CD4-positive, alpha-beta memory T cell (primary cell): ENCODE results near the gene PRG2. TPM values are rescaled to one million over a fixed set of nuclear protein-coding genes. Genes with fewer than 3 reads are reported as not detected.
"Not testable (repeated sequence)": the region's sequence is repeated elsewhere in the genome, so short reads cannot be mapped to it uniquely, and the experiment has no call there.

Source experiments
- CTCF ChIA-PET: fragments of 350-600 bp; sonication (Branson Sonifier 250); formaldehyde crosslinking; loops from one replicate; lab custom pipeline; 2021; ENCODE audit warnings: inconsistent platforms; ENCODE audit not compliant: partially characterized antibody; lab: Charles Lee
- POLR2A ChIA-PET: fragments of 350-600 bp; sonication (Branson Sonifier 250); formaldehyde crosslinking; loops from one replicate; lab custom pipeline; 2021; ENCODE audit not compliant: partially characterized antibody; lab: Charles Lee
- DNase-seq, 5 donors: peaks; one replicate each; pipeline versions ENCODE4 v3.0.0 to v3.0.0-alpha.2; 2020 to 2022; ENCODE audit warnings: mixed read lengths in 1 of 5
- H3K27ac ChIP-seq: one replicate; pipeline ENCODE4 v1.7.0; 2013; ENCODE audit warnings: low read depth, low read length
- H3K27me3 ChIP-seq: 2 replicates; pipeline ENCODE4 v1.7.0; 2013; ENCODE audit warnings: mild to moderate bottlenecking, low read length, moderate library complexity; ENCODE audit not compliant: insufficient read depth
- H3K36me3 ChIP-seq: 2 replicates; pipeline ENCODE4 v1.7.0; 2013; ENCODE audit warnings: mild to moderate bottlenecking, low read length, moderate library complexity; ENCODE audit not compliant: insufficient read depth
- H3K4me1 ChIP-seq: 2 replicates; pipeline ENCODE4 v1.7.0; 2013; ENCODE audit warnings: mild to moderate bottlenecking, low read length, moderate library complexity; ENCODE audit not compliant: insufficient read depth
- H3K4me3 ChIP-seq, 2 donors: one replicate each; pipeline ENCODE4 v1.7.0; 2013; ENCODE audit warnings: low read length in 2 of 2, mild to moderate bottlenecking in 1 of 2
- H3K9me3 ChIP-seq, 2 donors: one replicate each; pipeline ENCODE4 v1.7.0; 2013; ENCODE audit warnings: low read length in 2 of 2, control low read depth in 1 of 2; ENCODE audit not compliant: control insufficient read depth in 1 of 2
- H3K27ac Mint-ChIP-seq, 7 donors: one replicate each; pipeline ENCODE4 v1.8.0; 2020 to 2021; ENCODE audit warnings: mixed read lengths in 7 of 7, mild to moderate bottlenecking in 6 of 7, inconsistent platforms in 3 of 7, moderate library complexity in 3 of 7
- H3K27me3 Mint-ChIP-seq, 2 donors: one replicate each; pipeline ENCODE4 v1.8.0; 2020 to 2021; ENCODE audit warnings: mixed read lengths in 2 of 2
- H3K36me3 Mint-ChIP-seq, 2 donors: one replicate each; pipeline ENCODE4 v1.8.0; 2020 to 2021; ENCODE audit warnings: mixed read lengths in 2 of 2, inconsistent platforms in 1 of 2, mild to moderate bottlenecking in 1 of 2
- H3K4me1 Mint-ChIP-seq, 4 donors: one replicate each; pipeline ENCODE4 v1.8.0; 2020 to 2021; ENCODE audit warnings: mixed read lengths in 4 of 4, mild to moderate bottlenecking in 1 of 4
- H3K4me3 Mint-ChIP-seq, 8 donors: one replicate each; pipeline ENCODE4 v1.8.0; 2020 to 2021; ENCODE audit warnings: mixed read lengths in 8 of 8, mild to moderate bottlenecking in 7 of 8, moderate library complexity in 6 of 8, inconsistent platforms in 3 of 8
- H3K9me3 Mint-ChIP-seq, 8 donors: one replicate each; pipeline ENCODE4 v1.8.0; 2020 to 2021; ENCODE audit warnings: mixed read lengths in 8 of 8, mild to moderate bottlenecking in 5 of 8, inconsistent platforms in 3 of 8, moderate library complexity in 1 of 8
- intact Hi-C: fragments of 100-400 bp; cut with micrococcal nuclease; formaldehyde crosslinking; loops from one replicate; pipeline ENCODE4 v1.15.1; 2023
- polyA plus RNA-seq, 2 donors: library from polyadenylated mRNA; unstranded; fragments of 300-500 nt; fragmentation: Illumina TruSeq; gene quantifications; one replicate each; pipeline ENCODE4 v1.2.3, GENCODE V29; 2021
- total RNA-seq, 2 experiments: library from RNA; stranded (reverse); gene quantifications; one replicate each; pipeline ENCODE4 v1.2.3, GENCODE V29; 2021

PRG2 gene
- total and polyA plus RNA-seq, 4 experiments from 2014 or later = 0.25 TPM; not detected in 3

- H3K27ac Mint-ChIP-seq = no peak overlapping the region
- no peak overlapping the region for H3K27ac ChIP-seq
- no peak for DNase-seq
- no peaks in the 10 kb centered on the region for H3K36me3 Mint-ChIP-seq
- H3K27me3 Mint-ChIP-seq = peaks cover 2 to 4% of the 10 kb centered on the region in 2 donors
- H3K4me1 Mint-ChIP-seq = no peaks in the 10 kb centered on the region
- intact Hi-C loops = no loop called here
- POLR2A ChIA-PET = no interaction called here
- CTCF ChIA-PET = interaction anchor here (1.3 kb wide), 1 partner anchor 19 kb away, joined by 4 read pairs; no protein-coding TSS in a partner anchor
- no peaks in the 10 kb centered on the region for H3K4me1 ChIP-seq
- H3K4me3 Mint-ChIP-seq = no peak overlapping the region
- peaks cover 0 to 2% (median 0%) of the 10 kb centered on the region in 8 donors for H3K9me3 Mint-ChIP-seq
- H3K27me3 ChIP-seq = no peaks in the 10 kb centered on the region
- no peak overlapping the region for H3K4me3 ChIP-seq
- no peaks in the 10 kb centered on the region for H3K36me3 ChIP-seq
- H3K9me3 ChIP-seq = no peaks in the 10 kb centered on the region
These were observed 22.2 kb downstream of the PRG2 start for GRCh38 chr11:57368106-57368844.

DNA sequence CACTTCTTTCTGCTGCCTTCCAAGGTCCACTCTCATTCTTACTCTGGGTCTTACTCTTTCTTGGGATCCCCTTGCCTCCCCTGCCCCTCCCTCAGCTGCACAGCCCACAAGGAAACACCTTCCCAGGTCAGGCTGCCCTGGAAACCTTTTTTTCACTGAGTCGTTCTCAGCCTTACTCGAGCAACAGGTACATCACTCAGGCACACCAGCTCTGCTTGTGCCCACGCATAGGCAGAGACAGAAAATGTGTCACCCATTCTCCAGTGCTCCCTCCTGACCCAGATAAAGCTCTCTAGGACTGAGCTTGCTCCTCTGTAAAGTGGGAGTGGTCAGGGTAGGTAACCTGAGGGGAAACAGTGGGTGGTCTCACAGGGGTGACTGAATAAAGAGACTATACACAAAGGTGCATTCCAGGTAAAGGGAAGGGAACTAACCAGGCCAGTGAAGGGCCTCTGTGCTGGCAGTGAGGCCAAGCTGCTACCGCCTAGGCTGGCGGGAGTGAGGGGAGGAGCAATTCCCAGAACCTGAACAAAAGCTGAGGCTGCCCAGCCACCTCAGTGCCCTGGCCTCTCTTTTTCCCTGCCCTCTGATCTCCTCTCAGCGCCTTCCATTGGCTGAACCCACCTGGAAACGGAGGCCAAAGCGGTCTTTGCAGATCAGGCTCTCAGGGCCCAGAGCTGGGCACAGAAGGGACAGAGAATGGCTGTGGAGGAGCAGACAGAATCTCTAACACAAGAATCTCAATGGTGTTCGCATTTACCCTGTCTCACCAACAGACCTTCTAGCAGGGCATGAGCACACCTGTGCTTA is 25.4 kb downstream of the PRG2 start:
- H3K27me3 ChIP-seq = no peaks in the 10 kb centered on the region
- POLR2A ChIA-PET = no interaction called here
- intact Hi-C loops = no loop called here
- no peaks in the 10 kb centered on the region for H3K36me3 ChIP-seq
- no peak for DNase-seq
- Mint-ChIP-seq H3K27me3 (peaks cover 6 to 7% of the 10 kb centered on the region in 2 donors), H3K9me3 (peaks cover 0 to 2% (median 0%) of the 10 kb centered on the region in 8 donors), H3K36me3 (no peaks in the 10 kb centered on the region), H3K27ac (peak overlapping the region in 1 of 7 donors; percentile 62), H3K4me1 (no peaks in the 10 kb centered on the region), H3K4me3 (peak overlapping the region in 1 of 8 donors; percentile 2)
- H3K9me3 ChIP-seq = no peaks in the 10 kb centered on the region
- CTCF ChIA-PET = interaction anchor here (0.8 kb wide), 1 partner anchor 12 kb away, joined by 3 read pairs; no protein-coding TSS in a partner anchor
- H3K4me3 ChIP-seq = no peak overlapping the region
- no peak overlapping the region for H3K27ac ChIP-seq
- H3K4me1 ChIP-seq = no peaks in the 10 kb centered on the region

DNA sequence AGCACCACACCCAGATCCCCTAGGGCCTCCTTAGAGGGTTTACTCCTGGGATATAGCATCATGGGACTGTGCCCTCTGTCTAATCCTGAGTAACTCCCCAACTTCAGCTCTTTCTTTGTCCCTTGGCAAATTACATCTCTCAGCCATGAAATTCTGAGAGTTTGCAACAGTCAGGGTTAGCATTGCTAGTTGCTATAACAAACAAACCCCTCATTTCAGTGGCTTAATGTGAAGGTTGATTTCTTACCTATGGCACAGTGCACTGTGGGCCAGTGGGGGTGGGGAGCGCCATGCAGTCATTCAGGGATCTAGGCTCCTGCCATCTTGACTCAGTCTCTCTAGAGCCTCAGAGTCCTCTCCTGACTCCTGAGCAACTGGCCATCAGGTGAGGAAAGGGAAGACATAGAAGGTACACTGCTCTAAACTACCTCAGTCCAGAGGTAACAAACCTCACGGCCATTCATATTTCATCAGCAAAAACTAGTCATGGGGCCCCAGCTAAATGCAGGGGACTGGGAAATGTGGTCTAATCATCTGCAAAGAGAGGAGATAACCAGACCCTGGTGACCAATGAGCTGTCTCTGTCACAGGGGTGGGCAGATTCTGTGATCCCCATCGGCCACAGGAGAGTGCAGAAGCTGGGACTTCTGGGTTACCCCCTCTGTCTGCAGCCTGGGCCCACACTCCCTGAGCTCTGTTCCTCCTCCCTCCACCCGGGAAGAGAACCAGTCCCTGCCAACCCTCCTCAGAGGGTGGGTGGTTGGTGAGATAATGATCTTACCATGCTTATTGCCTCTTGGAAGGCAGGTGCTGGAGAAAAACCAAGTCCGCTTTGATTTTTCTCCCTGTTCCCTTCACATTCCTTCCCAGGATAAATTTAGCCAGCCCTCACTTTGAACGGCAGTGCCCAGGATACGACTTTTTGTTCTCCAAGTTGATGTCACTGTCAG is 27.0 kb downstream of the PRG2 start:
- intact Hi-C loops = no loop called here
- Histone ChIP-seq H3K4me3 (no peak overlapping the region), H3K27me3 (no peaks in the 10 kb centered on the region), H3K36me3 (no peaks in the 10 kb centered on the region), H3K9me3 (no peaks in the 10 kb centered on the region), H3K27ac (no peak overlapping the region), H3K4me1 (no peaks in the 10 kb centered on the region)
- peaks cover 6 to 7% of the 10 kb centered on the region in 2 donors for H3K27me3 Mint-ChIP-seq
- peaks cover 0 to 2% (median 0%) of the 10 kb centered on the region in 8 donors for H3K9me3 Mint-ChIP-seq
- H3K36me3 Mint-ChIP-seq = no peaks in the 10 kb centered on the region
- ChIA-PET POLR2A (no interaction called here), CTCF (interaction anchor here (1.2 to 7.8 kb wide), 3 partner anchors 15 to 130 kb away, joined by 3 to 70 read pairs (median 3); no protein-coding TSS in a partner anchor)
- no peak overlapping the region for H3K27ac Mint-ChIP-seq
- no peaks in the 10 kb centered on the region for H3K4me1 Mint-ChIP-seq
- DNase-seq = no peak
- H3K4me3 Mint-ChIP-seq = no peak overlapping the region

DNA sequence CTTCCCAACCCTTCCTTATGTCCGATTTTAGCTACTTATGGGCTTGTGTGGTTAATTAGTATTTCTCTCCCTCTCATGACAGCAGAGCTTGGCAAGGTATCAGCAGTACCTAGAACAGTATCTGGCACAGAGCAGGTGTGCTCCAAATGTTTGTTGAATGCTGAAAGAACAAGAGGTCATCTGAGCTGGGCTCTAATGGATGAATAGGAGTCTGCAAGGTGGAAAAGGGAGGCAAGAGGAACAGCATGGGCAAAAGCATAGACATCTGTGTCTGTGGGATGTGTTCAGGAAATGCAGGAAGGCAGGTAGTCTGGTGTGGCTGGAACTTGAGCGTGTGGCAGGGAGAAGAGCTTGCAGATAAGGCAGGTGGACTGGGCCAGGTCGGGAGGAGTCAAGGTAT is 28.5 kb downstream of the PRG2 start:
- ChIA-PET CTCF (interaction anchor here (1.2 to 7.8 kb wide), 4 partner anchors 14 to 132 kb away, joined by 3 to 70 read pairs (median 6); no protein-coding TSS in a partner anchor), POLR2A (interaction anchor here (0.5 kb wide), 1 partner anchor 130 kb away, joined by 3 read pairs; no protein-coding TSS in a partner anchor)
- H3K27ac Mint-ChIP-seq = no peak overlapping the region
- DNase-seq = no peak
- no peaks in the 10 kb centered on the region for H3K36me3 Mint-ChIP-seq
- intact Hi-C loops = no loop called here
- H3K4me3 Mint-ChIP-seq = peak overlapping the region in 1 of 8 donors; percentile 5
- H3K27me3 ChIP-seq = no peaks in the 10 kb centered on the region
- no peaks in the 10 kb centered on the region for H3K4me1 ChIP-seq
- no peaks in the 10 kb centered on the region for H3K4me1 Mint-ChIP-seq
- H3K27me3 Mint-ChIP-seq = peaks cover 6 to 7% of the 10 kb centered on the region in 2 donors
- no peak overlapping the region for H3K4me3 ChIP-seq
- H3K27ac ChIP-seq = no peak overlapping the region
- H3K9me3 ChIP-seq = no peaks in the 10 kb centered on the region
- H3K9me3 Mint-ChIP-seq = peaks cover 0 to 2% (median 0%) of the 10 kb centered on the region in 8 donors
- no peaks in the 10 kb centered on the region for H3K36me3 ChIP-seq

GRCh38 chr11:57361420-57361819 is 29.0 kb downstream of the PRG2 start:
- H3K4me1 Mint-ChIP-seq, H3K9me3 Mint-ChIP-seq, H3K9me3 ChIP-seq, H3K27ac Mint-ChIP-seq, POLR2A ChIA-PET, DNase-seq, H3K36me3 ChIP-seq, H3K27ac ChIP-seq, H3K36me3 Mint-ChIP-seq, intact Hi-C loops, H3K4me3 ChIP-seq, H3K27me3 Mint-ChIP-seq, H3K4me3 Mint-ChIP-seq, H3K27me3 ChIP-seq, H3K4me1 ChIP-seq: not testable (repeated sequence)
- CTCF ChIA-PET = interaction anchor here (3.0 to 7.8 kb wide), 2 partner anchors 13 to 132 kb away, joined by 8 to 70 read pairs; no protein-coding TSS in a partner anchor

GRCh38 chr11:57360991-57361390 is 29.5 kb downstream of the PRG2 start:
- no peak overlapping the region for H3K27ac ChIP-seq
- CTCF ChIA-PET = interaction anchor here (3.0 to 7.8 kb wide), 2 partner anchors 13 to 133 kb away, joined by 8 to 70 read pairs; no protein-coding TSS in a partner anchor
- no peaks in the 10 kb centered on the region for H3K27me3 ChIP-seq
- no peaks in the 10 kb centered on the region for H3K9me3 ChIP-seq
- H3K27ac Mint-ChIP-seq = peak overlapping the region in 1 of 7 donors; percentile 35
- H3K27me3 Mint-ChIP-seq = peaks cover 5 to 11% of the 10 kb centered on the region in 2 donors
- no peaks in the 10 kb centered on the region for H3K4me1 Mint-ChIP-seq
- H3K4me3 Mint-ChIP-seq = no peak overlapping the region
- H3K36me3 ChIP-seq = no peaks in the 10 kb centered on the region
- no peaks in the 10 kb centered on the region for H3K36me3 Mint-ChIP-seq
- no peak overlapping the region for H3K4me3 ChIP-seq
- no peaks in the 10 kb centered on the region for H3K4me1 ChIP-seq
- DNase-seq = no peak
- no peaks in the 10 kb centered on the region for H3K9me3 Mint-ChIP-seq
- POLR2A ChIA-PET = no interaction called here
- intact Hi-C loops = no loop called here
